Measurements from ENCODE around the gene TMEM219. TPM values are rescaled to one million over a fixed set of nuclear protein-coding genes. Genes with fewer than 3 reads are reported as not detected.

The TMEM219 gene
- total RNA-seq, 1 donor from 2014 or later: 82.4 TPM

Other genes starting within 250 kb of the TMEM219 start
- gene C16orf54, start 216.1 kb upstream of the TMEM219 start, total RNA-seq: 2.2 TPM
- gene ZG16, start 183.8 kb upstream of the TMEM219 start, total RNA-seq: not detected
- 16.9 TPM for gene KIF22, start 171.3 kb upstream of the TMEM219 start, total RNA-seq
- gene MAZ, start 155.6 kb upstream of the TMEM219 start, total RNA-seq: 123 TPM
- 26.3 TPM for gene PRRT2, start 149.9 kb upstream of the TMEM219 start, total RNA-seq
- gene PAGR1, start 145.9 kb upstream of the TMEM219 start, total RNA-seq: 29.7 TPM
- gene MVP, start 141.6 kb upstream of the TMEM219 start, total RNA-seq: 123 TPM
- 58.4 TPM for gene CDIPT, start 98.9 kb upstream of the TMEM219 start, total RNA-seq
- gene SEZ6L2, start 62.5 kb upstream of the TMEM219 start, total RNA-seq: 3.1 TPM
- gene ASPHD1, start 61.6 kb upstream of the TMEM219 start, total RNA-seq: 5.0 TPM
- gene KCTD13, start 35.9 kb upstream of the TMEM219 start, total RNA-seq: 30.4 TPM
- gene TAOK2, start 11.8 kb downstream of the TMEM219 start, total RNA-seq: 51.8 TPM
- 11.1 TPM for gene HIRIP3, start 33.5 kb downstream of the TMEM219 start, total RNA-seq
- gene INO80E, start 34.2 kb downstream of the TMEM219 start, total RNA-seq: 59.2 TPM
- gene DOC2A, start 48.9 kb downstream of the TMEM219 start, total RNA-seq: 0.67 TPM
- gene C16orf92, start 61.1 kb downstream of the TMEM219 start, total RNA-seq: not detected
- gene TLCD3B, start 69.2 kb downstream of the TMEM219 start, total RNA-seq: not detected
- gene ALDOA, start 103.7 kb downstream of the TMEM219 start, total RNA-seq: 600 TPM
- gene PPP4C, start 113.9 kb downstream of the TMEM219 start, total RNA-seq: 41.2 TPM
- gene TBX6, start 129.8 kb downstream of the TMEM219 start, total RNA-seq: 1.7 TPM
- 96.4 TPM for gene YPEL3, start 134.1 kb downstream of the TMEM219 start, total RNA-seq
- gene GDPD3, start 151.5 kb downstream of the TMEM219 start, total RNA-seq: 17.1 TPM
- gene MAPK3, start 161.1 kb downstream of the TMEM219 start, total RNA-seq: 136 TPM
- gene CORO1A, start 221.5 kb downstream of the TMEM219 start, total RNA-seq: 41.2 TPM
- 26.9 TPM for gene BOLA2B, start 231.6 kb downstream of the TMEM219 start, total RNA-seq
- 18.5 TPM for gene SLX1A, start 231.8 kb downstream of the TMEM219 start, total RNA-seq
- 21.0 TPM for gene SULT1A3, start 237.2 kb downstream of the TMEM219 start, total RNA-seq

All from sciatic nerve (tissue), 1 donor.